ENCODE results near the gene OPHN1. TPM values are rescaled to one million over a fixed set of nuclear protein-coding genes. Genes with fewer than 3 reads are reported as not detected.

The OPHN1 gene
- total RNA-seq, 1 donor from 2014 or later, result 10.7 TPM

DNA sequence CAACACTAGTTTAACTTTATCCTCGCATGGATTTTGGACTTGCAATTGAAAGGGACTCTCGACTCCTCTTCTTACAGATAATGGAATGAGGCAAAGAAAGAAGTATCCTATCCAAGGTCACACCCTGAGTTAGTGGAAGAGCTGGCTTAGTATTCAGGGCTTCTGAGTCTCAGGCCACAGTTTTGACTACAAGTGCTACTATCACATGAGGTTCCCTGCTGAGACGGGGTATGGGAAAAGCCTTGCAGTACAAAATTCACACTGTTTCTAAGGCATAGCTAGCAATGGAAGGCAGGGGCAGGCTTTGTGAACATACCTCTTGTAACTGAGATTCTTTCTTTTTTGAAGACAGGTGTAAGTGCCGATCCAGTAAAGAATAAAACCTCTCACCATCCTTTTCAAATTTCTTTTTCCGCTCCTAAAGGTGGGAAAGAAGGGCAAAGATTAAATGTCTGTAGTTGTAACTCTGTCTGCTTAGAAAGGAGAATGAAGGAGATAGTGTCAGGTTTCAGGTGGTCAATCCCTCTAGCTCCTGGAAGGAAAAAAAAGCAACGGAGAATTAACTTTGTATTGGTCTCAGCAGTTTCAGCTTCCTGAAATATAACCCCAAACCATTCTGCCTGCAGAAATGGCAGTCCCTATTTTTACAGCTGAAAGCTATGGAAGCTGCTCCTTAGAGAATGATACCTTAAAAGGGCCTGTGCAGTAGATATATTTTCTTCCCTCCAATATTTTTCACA lies 199.0 kb downstream of the OPHN1 start:
- intact Hi-C loops (cut with DNase I), result no loop called here
- ATAC-seq (no peak), DNase-seq (no peak)
- Histone ChIP-seq H3K4me1 (no peaks in the 10 kb centered on the region), H3K9me3 (no peaks in the 10 kb centered on the region), H3K36me3 (peaks cover 4% of the 10 kb centered on the region), H3K27ac (no peak overlapping the region), H3K4me3 (no peak overlapping the region), H3K27me3 (ENCODE audit: low read depth) (no peaks in the 10 kb centered on the region)
- TF ChIP-seq CTCF (IDR thresholded peaks at IDR 0.05), result no peak

DNA sequence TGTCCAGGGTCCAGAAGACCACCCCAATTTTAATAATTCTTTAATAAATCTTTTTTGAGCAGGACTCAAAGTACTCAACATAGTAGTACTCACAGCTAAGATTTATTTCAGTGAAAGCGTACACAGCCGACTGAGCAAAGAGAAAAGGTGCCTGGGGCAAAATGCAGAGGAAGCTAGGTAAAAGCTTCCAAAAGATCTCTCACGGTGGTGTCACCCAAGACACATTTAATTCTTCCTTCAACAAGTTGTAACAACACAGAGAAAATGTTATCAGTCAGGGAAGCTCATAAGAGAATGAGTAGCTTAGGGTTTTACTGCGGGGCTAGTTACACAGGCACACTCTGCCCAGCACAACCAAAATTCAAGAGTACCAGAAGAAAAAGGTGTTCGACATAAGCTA lies 201.1 kb downstream of the OPHN1 start:
- no peak overlapping the region for H3K4me3 ChIP-seq
- intact Hi-C loops (cut with DNase I), result no loop called here
- no peaks in the 10 kb centered on the region for H3K9me3 ChIP-seq
- DNase-seq (no peak), ATAC-seq (no peak)
- H3K27ac ChIP-seq, result no peak overlapping the region
- no peaks in the 10 kb centered on the region for H3K27me3 ChIP-seq (ENCODE audit: low read depth)
- H3K4me1 ChIP-seq, result no peaks in the 10 kb centered on the region
- peaks cover 4% of the 10 kb centered on the region for H3K36me3 ChIP-seq
- TF ChIP-seq CTCF (IDR thresholded peaks at IDR 0.05), result no peak

- Histone ChIP-seq H3K27me3 (ENCODE audit: low read depth) (no peaks in the 10 kb centered on the region), H3K4me1 (no peaks in the 10 kb centered on the region), H3K9me3 (no peaks in the 10 kb centered on the region), H3K36me3 (no peaks in the 10 kb centered on the region), H3K27ac (no peak overlapping the region), H3K4me3 (no peak overlapping the region)
- intact Hi-C loops (cut with DNase I), result no loop called here
- ATAC-seq (no peak), DNase-seq (no peak)
- TF ChIP-seq CTCF (IDR thresholded peaks at IDR 0.05), result no peak
Measured at GRCh38 chrX:68209008-68209407, 224.3 kb downstream of the OPHN1 start.

GRCh38 chrX:68204521-68205038 lies 228.7 kb downstream of the OPHN1 start:
- TF ChIP-seq CTCF (IDR thresholded peaks at IDR 0.05), result no peak
- no peaks in the 10 kb centered on the region for H3K27me3 ChIP-seq (ENCODE audit: low read depth)
- H3K36me3 ChIP-seq, result peaks cover 5% of the 10 kb centered on the region
- H3K4me1 ChIP-seq, result no peaks in the 10 kb centered on the region
- DNase-seq (no peak), ATAC-seq (peak in 1 of 2 donors; percentile 18)
- intact Hi-C loops (cut with DNase I), result no loop called here
- no peak overlapping the region for H3K4me3 ChIP-seq
- no peaks in the 10 kb centered on the region for H3K9me3 ChIP-seq
- no peak overlapping the region for H3K27ac ChIP-seq

DNA sequence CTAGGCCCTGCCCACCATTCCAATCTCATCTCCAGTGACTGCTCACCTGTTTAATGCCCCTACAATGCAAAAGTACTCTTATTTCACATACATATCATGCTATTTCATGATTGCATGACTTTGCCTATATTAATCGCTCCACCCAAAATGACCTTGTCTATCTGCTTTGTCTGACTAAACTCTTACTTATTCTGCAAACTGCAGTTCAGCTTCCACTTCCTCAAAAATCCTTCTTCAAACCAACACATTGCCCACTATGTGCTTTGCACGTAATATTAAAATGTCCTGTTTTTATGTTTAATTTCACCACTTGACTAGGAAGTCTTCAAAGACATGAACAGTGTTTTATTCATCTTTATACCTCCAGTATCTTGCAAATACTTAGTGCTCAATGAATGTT lies 229.6 kb downstream of the OPHN1 start:
- Histone ChIP-seq H3K9me3 (no peaks in the 10 kb centered on the region), H3K36me3 (peaks cover 5% of the 10 kb centered on the region), H3K27me3 (ENCODE audit: low read depth) (no peaks in the 10 kb centered on the region), H3K4me3 (no peak overlapping the region), H3K4me1 (no peaks in the 10 kb centered on the region), H3K27ac (no peak overlapping the region)
- no peak for TF ChIP-seq CTCF (IDR thresholded peaks at IDR 0.05)
- no peak for ATAC-seq
- DNase-seq, result no peak
- intact Hi-C loops (cut with DNase I), result no loop called here

Measured in lower lobe of right lung (tissue), 2 donors.